Putamen (tissue), 1 donor: ENCODE measurements around the gene KLHL8.
"Not testable (repeated sequence)": the region's sequence is repeated elsewhere in the genome, so short reads cannot be mapped to it uniquely, and the experiment has no call there.

ENCODE experiments used
- DNase-seq: peaks from one replicate; pipeline ENCODE4 v3.0.0-alpha.2; 2016; ENCODE audit warnings: low spot score

The KLHL8 gene

DNA sequence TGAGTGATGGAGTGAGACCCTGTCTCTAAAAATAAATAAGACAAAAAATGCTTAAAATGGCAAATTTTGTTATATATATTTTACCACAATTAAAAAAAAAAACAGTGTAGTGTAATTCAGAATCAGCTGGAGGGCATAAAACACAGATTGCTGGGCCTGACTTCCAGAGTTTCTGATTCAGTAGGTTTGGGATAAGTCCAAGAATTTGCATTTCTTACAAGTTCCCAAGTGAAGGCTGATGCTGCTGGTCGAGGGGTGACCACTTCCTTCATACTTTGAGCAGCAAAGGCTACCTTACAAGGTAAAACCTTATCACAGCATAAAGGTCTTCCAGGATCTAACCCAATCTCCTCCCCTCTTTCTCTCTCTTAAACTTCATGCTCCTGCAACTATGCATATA, 40.7 kb downstream of the KLHL8 start:
- no peak for DNase-seq

DNA sequence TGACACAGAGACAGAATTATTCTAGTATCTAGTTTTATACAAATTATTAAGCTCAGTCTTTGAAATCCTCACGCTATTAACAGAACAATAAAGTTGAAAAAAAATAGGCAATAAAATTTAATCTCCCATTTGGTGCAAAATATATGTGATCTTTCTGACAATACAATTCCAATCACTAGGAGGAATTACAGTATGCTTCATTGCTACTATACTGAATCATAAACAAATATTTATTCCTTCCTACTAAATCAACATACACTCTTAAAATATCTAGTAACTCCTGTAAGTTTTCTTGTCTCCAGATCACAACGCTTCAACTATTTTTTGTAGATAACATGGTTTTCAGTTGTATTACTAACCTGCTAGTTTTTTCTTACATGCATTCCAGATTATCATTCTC, 45.7 kb downstream of the KLHL8 start:
- no peak for DNase-seq

DNA sequence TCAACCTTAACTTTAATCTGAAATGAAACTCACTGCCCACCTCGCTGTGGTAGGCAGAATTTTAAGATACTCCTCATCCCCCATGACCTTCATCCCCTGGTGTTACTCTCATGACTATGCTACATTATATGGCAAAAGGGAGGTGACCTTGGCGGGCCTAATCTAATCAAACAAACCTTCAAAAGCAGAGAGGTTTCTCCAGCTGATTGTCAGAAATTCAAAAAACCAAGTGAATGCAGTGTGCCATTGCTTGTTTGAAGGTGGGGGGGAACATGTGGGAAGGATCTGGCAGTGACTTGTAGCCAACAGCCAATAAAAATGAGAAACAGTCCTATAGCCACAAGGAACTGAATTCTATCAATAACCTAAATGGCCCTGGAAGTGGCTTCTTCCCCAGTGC, 48.5 kb downstream of the KLHL8 start:
- no peak for DNase-seq

DNA sequence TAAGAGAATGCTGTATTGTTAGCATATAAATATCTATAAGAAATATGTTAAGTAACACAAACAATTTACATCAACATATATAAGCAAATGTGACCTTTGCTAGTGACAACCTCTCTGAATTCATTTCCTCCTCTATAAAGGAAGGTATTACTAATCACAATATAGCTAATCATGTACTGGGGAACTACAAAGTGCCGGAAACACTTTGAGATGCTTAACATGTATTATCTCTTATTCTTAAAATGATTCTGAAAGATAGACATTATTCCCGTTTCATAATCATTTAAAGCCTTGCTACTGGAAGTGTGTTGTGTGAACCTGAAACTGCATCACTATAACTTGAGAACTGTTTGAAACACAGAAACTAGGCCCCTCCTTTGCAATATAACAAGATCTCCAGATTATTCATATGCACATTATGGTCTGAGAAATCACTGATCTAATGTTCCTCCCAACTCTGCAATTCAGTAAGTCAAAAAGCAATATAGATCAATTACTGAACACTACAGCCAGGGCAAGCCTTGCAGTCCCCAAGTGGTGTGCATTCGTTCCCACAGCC, 54.0 kb downstream of the KLHL8 start:
- DNase-seq, result no peak

DNA sequence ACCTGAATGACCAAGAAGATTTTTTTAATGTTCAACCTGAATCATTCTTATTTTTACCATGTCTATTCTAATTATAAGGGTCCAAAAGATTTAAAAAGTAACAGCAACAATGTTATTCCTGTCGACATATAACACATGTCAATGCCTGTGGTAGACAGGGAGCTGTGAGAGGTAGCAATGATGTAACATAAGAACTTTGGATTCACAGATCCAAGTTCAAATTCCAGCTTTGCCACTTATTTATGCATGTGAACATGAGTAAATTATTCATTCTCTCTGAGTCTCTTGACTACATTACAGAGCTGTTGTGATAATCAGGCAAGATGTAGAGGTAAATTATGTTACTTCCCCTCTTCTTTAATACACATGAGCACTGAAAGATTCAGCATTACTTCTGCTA, 54.5 kb downstream of the KLHL8 start:
- no peak for DNase-seq

DNA sequence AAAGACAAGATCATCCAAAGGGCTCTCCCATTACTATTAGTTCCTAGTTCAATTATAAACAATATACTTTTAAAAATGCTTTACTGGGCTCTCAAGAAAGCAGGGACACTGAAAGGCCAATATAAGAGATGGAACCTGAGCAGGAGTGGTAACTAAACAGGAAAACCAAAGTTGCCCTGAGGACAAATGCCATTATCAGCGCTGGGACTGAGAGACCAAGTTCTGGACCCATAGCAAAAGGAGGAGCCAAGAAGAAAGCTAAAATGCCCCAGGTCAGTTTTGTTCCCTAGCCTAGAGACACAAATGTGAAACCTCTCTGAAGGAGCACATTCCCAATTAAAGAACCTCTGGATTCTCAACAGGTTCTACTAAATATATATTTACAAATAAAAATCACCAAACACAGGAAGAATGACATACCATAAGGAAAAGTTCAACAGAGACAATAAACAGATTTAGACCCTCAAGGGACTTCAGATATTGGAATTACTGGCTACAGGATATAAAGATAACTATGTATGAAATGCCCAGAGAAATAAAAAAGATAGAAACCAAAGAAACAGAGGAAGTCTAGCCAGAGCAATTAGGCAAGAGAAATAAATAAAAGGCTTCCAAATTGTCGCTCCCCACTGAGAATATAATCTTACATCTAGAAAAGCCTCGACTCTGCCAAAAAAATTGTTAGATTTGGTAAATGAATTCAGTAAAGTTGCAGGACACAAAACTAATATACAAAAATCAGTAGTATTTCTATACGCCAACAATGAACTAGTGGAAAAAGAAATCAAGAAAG, 67.1 kb downstream of the KLHL8 start:
- DNase-seq, result no peak

DNA sequence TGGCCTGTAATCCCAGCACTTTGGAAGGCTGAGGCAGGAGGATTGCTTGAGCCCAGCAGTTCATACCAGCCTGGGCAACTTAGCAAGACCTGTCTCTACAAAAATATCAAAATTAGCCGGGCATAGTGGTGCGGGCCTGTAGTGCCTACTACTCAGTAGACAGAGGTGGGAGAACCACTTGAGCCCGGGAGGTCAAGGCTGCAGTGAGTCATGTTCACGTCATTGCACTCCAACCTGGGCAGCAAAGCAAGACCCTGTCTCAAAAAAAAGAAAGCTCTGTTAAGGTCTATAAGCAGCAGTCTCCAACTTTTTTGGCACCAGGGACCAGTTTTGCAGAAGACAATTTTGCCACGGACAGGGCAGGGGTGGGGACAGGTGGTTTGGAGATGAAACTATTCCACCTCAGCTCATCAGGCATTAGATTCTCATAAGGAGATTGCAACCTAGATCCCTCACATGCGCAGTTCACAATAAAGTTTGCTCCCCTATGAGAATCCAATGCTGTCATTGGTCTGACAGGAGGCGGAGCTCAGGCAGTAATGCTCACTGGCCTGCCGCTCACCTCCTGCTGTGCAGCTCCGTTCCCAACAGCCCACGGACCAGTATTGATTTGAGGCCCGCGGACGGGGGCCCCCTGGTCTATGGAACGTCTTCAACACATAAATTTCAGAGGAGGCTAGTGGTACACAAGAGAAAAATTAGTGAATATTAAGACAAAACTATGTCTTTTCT, 67.9 kb downstream of the KLHL8 start:
- no peak for DNase-seq

DNA sequence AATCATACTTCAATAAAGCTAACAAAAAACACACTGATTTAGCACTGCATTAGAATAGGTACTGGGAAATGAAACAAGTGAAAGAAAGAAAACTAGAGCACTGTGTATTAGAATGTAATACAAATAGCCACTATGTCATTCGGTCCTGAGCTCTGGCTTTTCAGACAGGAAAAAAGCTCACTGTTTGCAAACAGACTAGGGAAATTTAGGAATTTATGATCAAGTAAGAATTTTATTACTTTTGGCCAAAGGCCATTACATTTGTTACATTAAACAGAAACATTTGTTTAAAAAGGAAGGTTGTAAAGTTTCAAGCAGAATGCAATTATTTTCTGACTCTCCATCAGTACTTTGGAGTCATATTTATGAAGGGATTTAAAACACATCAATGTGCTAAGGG, 68.7 kb downstream of the KLHL8 start:
- no peak for DNase-seq

DNA sequence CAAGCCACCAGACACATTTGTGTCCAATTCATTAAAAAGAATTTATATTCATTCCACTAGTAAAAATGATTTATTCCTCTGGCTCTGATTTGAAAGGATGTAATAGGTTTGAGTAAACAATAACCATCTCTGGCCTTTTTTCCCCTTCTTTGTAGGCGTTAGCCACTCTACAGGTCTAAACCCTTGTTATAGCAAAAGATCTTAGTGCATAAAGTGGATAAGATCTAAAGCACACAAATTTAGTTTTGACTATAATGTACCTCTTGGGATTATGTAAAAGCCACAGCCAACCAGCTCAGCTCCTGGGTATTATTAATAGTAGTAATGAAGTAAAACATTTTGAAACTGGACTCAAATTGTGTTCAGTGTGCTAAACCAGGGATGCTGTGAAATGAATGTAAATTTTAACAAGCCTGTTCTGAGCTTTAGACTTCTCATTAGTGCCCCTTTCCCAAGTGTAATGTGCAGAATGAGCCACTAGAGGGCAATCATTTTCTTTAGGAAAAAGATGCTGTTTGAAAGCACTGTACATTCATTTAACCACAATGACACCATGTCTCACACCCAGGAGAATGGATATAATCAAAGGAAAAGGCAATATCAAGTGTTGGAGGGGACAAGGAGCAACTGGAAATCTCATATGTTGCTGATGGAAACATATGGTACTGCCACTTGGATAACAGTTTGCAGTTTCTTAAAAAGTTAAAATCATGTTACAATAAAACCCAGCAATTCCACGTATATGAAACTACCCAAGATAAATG, 69.7 kb downstream of the KLHL8 start:
- peak; percentile 74 for DNase-seq

DNA sequence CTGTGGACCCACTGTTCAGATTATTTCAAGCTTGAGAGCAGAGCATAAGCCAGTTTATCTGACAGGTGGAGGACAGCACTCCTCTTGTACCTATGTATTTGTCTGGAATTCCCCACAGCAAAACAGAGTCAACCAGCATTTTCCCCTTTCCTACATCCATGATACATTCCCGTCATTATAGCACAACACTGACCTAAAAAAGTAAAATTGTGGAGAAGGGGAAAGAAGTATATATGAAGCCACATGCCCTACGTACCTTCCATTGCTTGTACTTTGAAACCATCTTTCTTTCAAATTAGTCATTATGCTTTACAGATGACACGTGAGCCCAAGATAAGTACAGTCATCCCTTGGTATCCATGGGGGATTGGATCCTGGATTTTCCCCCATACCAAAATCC, 73.3 kb downstream of the KLHL8 start:
- no peak for DNase-seq

DNA sequence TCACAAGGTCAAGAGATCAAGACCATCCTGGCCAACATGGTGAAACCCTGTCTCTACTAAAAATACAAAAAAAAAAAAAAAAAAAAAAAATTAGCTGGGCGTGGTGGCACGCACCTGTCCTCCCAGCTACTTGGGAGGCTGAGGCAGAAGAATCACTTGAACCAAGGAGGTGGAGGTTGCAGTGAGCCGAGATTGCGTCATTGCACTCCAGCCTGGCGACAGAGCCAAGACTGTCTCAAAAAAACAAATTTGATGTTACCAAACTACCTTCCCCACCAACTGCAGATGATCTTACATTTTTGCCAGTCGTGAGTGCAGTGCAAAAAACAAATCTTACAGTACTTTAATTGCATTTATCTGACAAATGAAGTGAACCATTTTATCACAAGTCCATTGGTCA, 74.5 kb downstream of the KLHL8 start:
- DNase-seq, result not testable (repeated sequence)

DNA sequence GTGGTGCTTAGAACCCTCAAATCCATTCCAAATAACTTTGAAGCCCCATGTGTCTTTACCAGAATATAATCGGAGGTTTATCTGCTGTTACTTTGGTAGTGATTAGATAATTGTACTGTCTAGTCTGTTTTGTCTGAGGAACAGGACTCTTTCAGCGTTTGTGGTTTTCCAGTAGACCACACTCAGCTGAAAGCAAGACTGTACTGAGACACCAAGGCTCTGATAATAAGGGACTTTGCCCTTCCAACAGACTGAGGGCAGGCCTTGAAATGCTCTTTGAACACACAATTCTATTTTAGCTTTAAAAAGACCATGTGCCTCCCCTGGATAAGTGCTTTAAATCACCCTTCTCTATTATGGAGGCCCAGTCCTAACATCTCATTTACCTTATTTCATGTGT, 76.1 kb downstream of the KLHL8 start:
- no peak for DNase-seq

DNA sequence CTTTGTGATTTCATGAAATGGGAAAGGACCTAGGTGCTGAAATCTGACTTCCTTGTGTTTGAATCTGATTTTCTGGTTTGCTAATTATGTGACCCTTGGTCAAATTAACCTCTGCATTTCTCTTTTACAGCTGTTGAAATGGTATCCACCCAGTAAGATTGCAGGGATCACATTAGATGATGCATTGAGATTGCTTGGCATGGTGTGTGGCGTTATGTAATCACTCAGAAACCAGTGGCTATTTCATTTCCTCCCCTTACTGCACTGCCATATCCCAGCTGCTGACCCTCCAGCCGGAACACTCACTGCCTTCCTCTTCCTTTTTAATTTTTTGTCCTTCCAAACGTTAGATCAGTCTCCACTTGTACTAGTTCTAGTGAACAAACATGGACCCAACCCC, 79.0 kb downstream of the KLHL8 start:
- DNase-seq, result no peak

DNA sequence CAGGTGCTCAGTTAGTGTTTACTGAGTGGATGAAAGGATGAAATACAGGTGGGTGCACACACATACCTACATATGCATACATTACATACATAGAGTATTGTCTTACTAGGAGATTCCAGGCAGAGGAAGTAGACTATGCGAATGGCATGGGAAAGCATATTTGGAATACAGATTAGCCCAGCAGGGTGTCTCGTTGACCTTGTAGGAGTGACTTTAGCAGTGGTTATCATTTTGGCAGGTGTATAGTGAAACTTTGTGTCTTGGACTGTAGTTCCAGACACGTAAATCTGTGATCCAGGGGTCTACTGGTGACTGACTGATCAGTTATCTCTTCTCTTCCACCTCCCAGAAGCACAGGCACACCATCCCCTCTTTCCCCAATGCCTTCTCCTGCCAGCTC, 86.3 kb downstream of the KLHL8 start:
- no peak for DNase-seq

DNA sequence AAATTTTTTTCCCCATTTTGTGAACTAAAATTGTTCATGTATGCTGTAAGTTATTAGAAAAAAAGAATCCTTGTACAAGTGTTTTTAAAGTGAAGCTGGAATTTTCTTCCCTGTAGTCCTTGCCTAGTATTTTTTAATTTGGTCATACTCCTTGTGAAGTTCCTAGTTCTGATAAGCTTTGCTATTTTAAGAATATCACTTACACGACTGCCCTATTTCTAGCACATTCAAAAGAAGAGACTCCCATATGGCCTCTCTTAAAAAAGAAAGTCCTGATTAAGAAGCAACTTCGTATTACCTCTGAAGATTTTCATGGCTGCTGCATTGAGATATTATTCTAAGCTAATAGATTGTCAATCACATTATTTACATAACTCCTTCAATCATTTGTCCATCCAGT, 87.2 kb downstream of the KLHL8 start:
- DNase-seq, result no peak

DNA sequence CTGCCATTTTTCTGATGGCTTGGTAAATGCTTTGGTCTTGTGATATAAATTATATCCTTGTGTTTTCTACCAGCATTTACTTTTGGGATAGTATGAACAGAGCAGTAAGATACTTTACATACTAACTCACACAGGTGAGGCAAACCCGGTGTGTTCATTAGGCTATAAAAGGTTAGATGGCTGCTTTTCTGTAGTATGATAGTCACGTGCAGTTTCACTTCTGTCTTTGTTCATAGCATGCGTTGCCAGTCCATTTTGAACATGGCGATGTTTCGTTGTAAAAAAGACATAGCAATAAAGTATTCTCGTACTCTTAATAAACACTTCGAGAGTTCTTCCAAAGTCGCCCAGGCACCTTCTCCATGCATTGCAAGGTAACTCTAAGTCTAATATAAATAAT, 88.4 kb downstream of the KLHL8 start:
- DNase-seq, result no peak

DNA sequence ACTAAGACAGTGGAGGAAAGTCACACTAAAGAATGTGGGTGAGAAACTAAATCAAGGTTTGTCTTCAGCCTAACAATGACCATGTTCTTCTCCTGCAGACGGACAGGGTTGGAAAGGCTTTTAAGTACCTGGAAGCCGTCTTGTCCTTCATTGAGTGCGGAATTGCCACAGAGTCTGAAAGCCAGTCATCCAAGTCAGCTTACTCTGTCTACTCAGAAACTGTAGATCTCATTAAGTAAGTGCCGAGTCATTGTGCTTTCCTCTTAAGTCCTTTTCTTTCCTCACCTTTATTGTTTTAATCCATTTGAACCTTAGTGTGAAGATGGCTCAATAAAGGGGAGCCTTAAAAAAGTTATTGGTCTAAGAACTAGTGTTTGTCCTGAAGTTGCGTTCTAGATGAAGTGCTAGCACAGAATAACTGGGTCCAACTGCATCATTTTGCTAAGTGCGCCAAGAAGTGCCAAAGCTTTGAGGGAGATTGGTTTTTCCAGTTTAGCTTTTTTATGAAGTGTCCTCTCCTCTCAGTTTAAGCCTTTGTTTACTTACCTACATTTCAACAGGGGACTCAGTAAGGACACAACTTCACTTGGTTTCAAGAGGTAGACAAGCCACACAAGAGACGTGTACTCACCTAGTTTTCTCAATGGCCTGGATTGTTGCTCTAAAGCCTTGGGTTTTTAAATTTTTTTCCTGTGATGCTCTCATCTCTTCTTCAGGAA, 89.3 kb downstream of the KLHL8 start:
- no peak for DNase-seq

DNA sequence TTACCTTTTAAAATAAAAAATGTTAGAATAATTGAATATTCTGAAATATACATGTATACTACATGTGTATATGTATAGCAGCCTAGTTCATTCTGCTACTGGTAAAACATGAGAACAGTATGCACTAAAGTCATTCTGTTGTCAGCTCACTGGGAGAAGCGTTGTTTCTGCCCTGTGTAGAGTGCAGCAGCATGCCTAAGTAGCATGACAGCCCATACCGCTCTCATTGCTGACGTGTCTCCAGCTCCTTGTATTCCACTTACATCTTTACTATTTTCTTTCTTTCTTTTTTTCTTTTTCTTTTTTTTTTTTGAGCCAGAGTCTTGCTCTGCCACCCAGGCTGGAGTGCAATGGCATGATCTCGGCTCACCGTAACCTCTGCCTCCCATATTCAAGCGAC, 90.7 kb downstream of the KLHL8 start:
- DNase-seq, result no peak

DNA sequence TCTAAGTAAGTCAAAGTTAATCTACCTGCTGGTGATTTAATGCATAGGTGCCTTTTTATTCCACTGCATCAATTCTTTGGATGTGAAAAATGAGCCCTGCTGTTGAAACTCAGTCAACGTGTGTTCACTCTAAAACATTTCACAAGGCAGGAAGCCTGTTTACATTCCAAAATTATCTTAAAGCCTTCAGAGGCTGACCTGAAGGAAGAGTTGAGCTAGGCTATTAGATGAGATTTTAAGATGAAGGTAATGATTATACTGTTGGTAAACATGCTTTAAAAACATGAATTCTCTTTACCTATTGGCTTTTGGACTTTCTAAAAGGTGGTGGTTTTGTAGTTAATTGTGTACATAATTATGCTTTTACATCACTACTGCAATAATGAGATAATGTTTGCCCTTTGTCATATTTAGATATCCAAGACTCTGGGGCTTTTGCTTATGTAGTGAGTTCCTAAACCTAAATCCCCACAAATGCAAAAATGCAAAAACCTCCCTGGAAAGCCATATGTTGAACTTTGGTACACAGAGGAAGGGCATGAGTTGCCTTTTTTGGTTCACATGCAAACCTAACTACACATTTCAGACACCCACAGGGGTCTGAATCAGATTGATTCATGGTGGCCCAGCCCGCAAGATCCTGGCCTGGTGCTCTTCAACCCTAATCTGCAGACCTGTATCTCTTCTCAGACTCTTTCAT, 92.3 kb downstream of the KLHL8 start:
- no peak for DNase-seq

DNA sequence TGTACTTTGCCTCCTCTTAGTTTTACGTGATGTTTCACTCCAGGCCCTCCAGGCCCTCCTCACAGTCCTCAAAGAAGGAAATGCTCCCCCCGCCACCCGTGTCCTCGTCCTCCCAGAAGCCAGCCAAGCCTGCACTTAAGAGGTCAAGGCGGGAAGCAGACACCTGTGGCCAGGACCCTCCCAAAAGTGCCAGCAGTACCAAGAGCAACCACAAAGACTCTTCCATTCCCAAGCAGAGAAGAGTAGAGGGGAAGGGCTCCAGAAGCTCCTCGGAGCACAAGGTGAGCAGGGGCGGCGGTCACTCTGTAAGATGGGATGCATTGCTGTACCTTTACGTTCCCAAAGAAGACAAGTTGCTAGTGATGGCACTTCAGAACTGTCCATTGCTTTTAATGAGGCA, 94.4 kb downstream of the KLHL8 start:
- no peak for DNase-seq

DNA sequence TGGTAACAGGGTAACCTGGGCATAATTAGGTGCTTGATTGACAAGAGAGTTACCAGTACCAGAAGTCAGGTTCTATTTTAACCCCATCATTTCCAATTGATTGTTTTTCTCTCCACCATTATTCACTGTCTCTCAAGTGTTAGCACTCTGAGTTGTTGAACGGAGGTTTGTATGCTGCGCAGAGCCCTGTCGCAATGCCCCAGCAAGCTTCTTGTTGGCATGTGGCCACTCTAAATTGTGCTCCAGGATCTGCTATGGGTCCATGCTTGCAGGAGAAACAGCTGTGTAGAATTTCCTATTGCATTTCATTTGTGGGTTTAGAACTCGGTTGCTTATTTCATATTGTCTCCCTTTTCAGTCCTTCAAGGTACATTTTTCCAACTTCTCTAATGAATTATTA, 98.2 kb downstream of the KLHL8 start:
- DNase-seq, result no peak
